Measurements from ENCODE around the gene KLK12.

Gene KLK12

DNA sequence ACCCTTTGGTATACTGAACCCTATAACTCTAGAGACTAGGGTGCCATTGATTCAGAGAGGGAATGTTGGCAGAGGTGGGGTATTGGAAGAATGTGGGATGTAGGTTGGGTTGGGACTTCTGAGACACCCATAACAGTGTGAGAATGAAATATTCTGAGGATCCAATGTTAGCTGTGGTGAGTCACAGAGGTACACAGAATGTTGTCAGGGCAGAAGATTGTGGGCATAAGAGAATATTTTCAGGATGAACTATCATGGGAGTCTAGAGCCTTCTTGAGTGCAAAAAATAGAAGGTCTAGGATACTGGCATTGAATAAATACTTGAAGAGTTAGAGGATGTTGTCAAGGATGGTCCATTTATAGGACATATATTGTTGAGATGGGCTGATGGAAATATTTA is 21.1 kb upstream of the KLK12 start:
- FAIRE-seq = no peak
- no peak for DNase-seq (ENCODE audit: low spot score)

DNA sequence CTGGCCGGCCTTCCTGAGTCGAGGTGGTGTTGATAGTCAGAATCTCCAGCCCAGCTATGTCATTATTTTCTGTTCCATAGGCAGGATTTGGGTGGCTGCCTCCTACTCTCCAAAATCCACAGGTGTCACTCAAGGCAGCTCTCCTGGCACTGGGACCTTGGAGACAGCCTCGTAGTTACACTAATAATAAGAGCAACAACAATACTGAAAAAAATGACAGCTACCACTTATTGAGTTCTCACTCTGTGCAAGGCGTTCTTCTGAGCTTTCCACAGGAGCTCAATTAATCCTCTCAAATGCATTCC is 12.2 kb upstream of the KLK12 start:
- FAIRE-seq = no peak
- no peak for DNase-seq (ENCODE audit: low spot score)

DNA sequence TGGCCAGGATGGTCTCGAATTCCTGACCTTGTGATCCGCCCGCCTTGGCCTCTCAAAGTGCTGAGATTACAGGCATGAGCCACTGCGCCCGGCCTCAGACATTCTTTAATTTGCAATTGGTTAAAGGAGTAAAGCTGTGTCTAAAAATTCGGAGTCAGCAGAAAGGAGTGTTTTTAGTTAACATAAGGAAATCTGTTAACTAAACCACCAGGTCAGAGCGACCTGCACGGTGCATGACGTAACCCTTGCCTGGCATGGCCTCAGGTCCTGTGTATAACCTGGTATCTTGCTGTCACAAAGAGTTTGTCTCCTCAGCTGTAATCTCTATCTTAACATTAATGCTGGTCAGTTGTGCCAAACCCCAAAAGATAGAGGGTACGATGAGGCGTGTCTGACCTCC is 9.5 kb upstream of the KLK12 start:
- DNase-seq (ENCODE audit: low spot score) (no peak), FAIRE-seq (no peak)

DNA sequence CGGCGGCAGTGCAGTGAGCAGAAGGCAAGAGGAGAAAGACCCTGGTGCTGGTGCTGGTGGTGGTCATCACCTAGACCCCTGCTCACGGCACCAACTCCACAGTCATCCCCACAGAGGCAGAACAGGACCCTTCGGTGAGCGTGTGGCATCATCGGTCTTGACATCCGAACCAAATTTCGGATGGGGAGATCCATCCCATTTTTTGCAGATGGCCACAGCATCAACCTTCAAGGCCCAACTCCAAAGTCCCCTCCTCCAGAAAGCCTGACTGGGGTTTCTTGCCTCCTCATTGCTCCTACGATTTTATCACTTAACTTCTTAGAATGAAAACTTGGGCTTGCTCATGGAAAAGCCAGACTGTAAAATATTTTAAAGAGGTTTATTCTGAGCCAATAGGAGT is 8.7 kb upstream of the KLK12 start:
- FAIRE-seq (no peak), DNase-seq (ENCODE audit: low spot score) (no peak)

DNA sequence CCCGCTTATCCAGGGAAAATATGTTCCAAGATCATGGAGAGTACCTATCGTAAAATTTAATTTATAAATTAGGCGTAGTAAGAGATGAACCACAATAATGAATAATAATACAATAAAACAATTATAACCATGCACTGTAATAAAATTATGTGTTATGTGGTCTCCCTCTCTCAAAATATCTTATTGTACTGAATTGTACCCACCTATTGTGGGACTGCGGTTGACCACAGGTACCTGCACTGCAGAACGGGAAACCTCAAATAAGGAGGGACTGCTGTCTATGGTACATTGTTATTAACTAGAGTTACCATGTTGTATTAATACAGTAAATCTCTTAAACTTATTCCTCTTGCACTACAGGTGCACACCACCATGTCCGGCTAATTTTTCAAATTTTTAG is 5.3 kb upstream of the KLK12 start:
- FAIRE-seq = no peak
- no peak for DNase-seq (ENCODE audit: low spot score)

DNA sequence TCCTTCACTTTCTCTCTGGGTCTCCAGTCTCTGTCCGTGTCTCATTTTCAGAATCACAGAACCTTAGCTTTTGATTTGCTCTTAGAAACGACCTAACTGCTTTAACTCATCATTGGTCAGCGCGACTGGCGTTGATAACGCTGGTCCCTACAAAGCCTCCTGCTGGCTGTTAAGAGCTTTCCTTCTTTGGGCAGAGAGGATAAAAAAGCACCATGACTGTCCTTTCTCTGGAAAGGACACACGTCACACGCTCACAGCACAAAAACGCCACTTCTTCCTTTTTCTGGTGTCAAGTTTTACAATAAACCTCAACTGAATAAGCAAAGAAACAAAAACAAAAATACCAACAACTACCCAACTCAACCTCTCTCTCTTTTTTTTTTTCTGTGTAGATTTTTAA is 1.7 kb upstream of the KLK12 start:
- no peak for FAIRE-seq
- DNase-seq (ENCODE audit: low spot score) = no peak

DNA sequence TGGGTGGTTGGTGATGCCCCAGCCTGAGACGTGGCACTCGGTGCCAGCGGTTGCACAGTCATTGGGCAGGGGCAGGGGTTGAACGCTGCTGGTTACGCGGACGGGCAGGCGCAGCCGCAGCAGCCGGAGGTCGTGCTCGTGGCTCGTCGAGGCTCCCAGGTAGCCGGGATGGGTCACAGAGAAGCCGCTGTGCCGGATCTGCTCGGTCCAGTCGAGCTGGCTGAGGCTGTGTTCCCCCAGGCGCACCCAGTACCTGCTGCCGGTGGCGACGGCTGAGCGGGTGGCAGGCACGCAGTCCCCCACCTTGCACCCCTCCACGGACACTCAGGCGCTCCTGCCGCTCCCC is 2.9 kb downstream of the KLK12 start:
- FAIRE-seq = no peak
- DNase-seq (ENCODE audit: low spot score) = no peak

DNA sequence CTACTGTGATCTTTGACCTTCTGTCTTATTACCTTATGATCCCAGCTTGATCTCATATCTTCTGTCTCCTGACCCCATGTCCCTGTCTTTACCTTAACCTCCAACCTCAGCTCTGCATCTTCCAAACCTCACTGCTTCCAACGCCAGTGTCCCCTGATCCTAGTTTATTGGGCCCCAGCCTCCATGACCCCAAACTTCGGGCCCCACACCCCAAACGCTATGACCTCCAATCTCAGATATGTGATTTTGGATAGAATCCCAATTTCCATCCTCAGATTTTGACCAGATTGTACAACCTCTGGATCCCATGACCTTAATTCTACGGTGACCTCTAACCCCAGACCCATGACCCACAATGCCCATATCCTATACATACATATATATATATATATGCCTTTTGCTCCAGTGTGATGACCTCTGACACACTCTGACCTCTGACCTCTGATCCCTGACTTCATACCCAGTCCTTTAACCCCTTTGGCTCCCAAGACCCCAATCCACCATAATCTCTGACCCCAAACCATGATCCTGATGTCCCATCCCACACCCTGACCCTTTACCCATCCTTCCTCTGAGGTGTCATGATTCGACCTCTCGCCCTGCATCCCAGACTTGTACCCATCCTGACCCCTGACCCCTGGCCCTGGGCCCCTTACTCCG is 3.5 kb downstream of the KLK12 start:
- DNase-seq (ENCODE audit: low spot score) = no peak
- no peak for FAIRE-seq

DNA sequence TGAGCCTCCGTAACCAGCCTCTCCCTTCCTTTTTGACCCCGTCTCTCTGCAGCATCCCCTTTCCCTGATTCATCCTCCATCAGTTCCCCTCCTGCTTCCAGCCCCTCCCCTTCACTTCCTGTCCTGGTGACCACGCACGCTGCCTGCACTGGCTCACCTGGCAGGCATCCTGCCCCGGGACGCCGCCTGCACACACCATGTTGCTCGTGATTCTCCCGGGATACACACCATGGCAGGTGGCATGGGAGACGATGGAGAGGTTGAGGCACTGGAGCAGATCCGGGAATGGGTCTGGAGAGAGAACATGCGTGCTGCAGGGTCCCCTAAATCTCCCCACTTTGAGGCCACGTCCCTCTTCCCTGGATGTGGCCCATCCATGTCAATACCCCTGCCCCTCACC is 4.2 kb downstream of the KLK12 start:
- DNase-seq (ENCODE audit: low spot score) = peak; percentile 26
- peak; percentile 71 for FAIRE-seq

DNA sequence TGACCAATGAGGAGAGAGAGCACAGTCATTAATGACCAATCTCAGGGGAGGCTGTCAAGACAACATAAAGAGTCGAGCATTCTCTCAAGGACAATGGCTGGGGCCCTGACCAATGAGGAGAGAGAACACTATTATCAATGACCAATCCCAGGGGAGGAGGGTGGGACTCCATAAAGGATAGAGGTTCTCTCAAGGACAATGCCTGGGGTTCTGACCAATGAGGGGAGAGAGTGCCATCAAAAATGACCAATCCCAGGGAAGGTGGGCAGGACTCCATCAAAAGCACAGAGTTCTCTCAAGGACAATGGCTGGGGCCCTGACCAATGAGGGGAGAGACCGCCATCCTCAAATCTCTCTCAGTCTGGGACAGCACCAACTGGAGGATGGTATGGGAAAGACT is 5.1 kb downstream of the KLK12 start:
- FAIRE-seq (no peak), DNase-seq (ENCODE audit: low spot score) (no peak)

DNA sequence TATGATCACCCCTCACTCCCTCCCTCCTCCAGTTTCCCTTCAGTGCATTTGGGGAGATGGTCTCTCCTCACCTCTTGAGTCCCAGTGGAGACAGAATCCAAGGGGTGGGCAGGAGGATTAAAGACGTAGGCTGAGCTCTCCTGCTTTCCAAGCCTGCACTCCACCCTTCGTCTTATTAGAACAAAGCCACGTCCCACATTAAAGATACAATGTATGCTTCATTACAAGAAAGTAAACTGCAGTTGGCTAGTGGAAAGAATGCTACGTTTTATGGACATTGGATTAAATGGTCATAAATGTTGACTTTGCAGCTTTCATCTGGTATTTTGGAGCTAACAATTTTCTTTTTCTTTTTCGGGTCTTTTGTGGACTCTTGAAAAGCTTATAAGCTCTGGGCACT is 6.9 kb downstream of the KLK12 start:
- FAIRE-seq = no peak
- DNase-seq (ENCODE audit: low spot score) = no peak

DNA sequence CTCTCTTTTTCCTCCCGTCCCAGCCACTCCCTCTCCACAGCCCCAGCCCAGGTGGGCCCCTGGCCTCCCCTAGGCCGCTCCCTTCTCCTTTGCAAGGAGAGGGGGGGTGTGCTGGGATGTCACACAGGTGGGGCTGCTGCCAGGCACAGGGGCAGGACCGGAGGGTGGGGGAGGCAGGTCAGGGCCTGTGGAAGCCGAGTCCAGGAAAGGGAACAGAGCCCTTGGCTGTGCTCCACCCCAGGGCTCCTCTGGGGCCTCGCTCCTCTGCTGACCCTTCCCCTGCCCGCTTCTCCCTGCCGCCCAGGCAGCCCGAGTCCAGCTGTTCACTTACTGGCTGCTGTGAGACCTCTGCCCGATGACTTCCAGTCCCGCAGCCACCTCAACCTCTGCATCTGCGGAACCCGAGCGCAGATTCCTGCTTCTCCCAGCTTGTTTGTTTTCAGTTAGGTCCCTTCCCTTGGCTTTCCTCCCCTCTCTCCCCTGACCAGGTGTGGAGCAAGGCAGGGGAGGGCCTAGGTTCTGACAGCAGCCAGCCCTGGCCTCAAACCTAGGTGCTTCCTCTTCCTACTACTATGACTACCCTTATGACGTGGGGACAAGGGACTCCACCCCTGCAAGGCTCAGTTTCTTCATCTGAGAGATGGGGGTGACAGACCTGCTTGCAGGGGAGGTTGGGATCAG is 7.5 kb downstream of the KLK12 start:
- DNase-seq (ENCODE audit: low spot score) (no peak), FAIRE-seq (no peak)

DNA sequence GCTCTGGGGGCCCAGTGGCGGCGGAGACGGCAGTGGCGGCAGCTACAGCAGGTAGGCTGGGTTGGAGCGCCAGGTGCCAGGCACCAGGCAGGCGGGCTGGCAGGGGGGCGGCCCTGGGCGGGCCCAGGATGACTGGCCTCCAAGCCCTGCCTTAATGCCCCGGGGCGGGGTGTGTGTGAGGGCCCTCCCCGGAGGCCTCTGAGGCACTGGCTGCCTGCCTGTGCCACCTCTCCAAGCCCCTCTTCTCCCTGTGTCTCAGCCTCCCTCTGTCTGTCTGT is 8.3 kb downstream of the KLK12 start, which contains the start of gene KLK11:
Gene KLK11, minus strand, starts transcription at position 63 of the 278 bp plus-strand sequence. CDS start 985 bp downstream, outside the sequence.
- DNase-seq (ENCODE audit: low spot score) (no peak), FAIRE-seq (no peak)

DNA sequence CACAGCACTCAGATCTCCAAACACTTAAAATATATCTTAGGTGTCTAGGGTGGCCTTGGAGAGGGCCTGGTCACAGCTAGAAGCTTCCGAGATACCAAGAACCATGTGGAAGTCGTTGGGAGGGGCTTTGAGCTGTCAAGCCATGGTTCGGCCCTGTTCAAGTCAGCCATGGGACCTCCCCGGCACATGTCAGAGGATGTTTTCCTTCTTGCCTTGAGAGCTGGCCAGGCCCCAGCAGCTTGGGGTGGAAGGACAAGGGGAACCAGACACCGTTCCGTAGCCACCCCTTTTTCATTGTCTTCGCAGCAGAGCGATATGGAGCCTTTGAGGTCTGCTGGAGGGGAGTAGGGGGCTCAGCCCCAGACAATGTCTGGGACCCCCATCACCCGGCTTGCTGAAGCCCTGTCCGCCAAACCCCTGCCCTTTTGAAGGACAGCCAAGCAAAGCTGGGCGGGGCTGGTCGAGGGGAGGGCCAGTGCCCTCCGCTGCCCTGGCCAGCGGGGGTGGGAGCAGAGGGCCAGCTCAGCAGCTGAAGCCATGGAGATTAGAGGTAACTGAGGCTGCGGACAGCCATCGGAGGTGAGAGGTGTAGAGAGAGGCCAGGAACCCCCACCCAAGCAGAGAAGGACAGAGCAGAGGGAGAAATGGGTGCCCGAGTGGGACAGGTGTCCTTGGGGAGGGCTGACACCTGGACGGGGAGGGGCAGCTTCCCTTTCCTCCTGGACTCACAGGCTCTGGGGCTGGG is 8.8 kb downstream of the KLK12 start:
- no peak for FAIRE-seq

DNA sequence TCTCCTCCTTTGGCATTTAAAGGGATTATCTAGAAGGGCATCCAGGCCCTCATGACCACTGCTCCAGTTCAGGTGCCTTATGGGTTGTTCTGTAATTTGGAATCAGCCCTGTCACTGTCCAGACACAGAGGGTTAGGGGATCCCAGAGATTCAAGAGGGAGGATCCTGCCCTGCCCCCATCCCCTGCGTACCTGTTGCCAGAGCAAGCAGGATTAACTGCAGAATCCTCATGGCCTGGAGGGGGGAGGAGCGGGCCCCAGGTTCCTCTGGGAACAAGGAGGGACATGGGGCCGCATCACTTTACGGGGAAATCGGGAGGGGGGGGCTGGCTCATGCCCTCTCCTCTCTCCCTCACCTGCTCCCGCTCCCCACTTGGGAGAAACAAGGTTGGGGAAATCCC is 9.4 kb downstream of the KLK12 start:
- DNase-seq (ENCODE audit: low spot score) (no peak), FAIRE-seq (no peak)

More for the DNA sequence above, 8.8 kb downstream of the KLK12 start:
- DNase-seq (ENCODE audit: low spot score) = no peak

DNA sequence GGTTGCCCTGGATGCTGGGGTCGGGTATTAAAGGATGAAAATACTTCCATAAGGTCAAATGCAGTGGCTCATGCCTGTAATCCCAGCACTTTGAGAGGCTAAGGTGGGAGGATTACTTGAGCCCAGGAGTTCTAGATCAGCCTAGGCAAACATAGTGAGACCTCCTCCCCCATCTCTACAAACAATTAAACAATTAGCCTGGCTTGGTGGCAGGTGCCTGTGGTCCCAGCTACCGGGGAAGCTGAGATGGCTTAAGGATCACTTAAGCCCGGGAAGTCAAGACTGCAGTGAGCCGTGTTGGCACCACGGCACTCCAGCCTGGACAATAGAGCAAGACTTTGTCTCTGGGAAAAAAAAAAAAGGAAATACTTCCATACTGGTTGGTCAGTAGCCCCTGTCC is 9.9 kb downstream of the KLK12 start:
- no peak for FAIRE-seq
- no peak for DNase-seq (ENCODE audit: low spot score)

DNA sequence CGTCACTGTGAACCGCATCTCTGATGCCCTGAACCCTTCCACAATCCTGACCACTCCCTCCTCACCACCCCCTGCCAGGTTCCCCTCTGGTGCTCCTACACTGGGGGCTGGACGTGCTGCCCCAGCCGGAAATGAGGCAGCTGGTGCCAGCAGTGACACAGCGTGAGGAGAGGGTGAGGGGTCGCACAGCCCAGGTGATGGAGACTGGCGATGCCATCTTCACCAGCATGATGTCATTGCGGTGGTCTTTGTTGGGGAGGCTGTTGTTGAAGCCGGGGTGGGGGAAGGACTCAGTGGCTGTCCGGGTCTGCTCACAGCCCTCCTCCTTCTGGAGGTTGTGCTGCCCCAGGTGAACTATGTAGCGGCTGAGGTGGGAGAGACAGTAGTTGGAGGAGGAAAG is 10.9 kb downstream of the KLK12 start:
- FAIRE-seq (no peak), DNase-seq (ENCODE audit: low spot score) (no peak)

DNA sequence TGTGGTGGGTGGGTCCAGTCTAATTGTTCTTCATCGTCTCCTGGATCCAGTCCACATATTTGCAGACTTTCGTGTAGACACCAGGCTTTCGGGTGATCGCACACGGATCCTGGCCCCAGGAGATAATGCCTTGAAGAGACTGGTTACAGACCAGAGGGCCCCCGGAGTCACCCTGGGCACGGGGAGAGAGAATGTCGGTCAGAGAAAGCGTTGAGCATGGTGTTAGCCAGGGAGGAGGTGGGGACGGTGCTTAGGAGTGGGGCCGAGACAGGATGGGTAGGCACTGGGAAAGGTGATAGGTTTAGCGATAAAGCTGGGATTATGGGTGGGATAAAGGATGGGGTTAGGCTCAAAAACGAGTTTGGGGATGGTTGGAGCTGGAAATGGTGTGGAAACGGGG is 12.3 kb downstream of the KLK12 start:
- DNase-seq (ENCODE audit: low spot score) = no peak

DNA sequence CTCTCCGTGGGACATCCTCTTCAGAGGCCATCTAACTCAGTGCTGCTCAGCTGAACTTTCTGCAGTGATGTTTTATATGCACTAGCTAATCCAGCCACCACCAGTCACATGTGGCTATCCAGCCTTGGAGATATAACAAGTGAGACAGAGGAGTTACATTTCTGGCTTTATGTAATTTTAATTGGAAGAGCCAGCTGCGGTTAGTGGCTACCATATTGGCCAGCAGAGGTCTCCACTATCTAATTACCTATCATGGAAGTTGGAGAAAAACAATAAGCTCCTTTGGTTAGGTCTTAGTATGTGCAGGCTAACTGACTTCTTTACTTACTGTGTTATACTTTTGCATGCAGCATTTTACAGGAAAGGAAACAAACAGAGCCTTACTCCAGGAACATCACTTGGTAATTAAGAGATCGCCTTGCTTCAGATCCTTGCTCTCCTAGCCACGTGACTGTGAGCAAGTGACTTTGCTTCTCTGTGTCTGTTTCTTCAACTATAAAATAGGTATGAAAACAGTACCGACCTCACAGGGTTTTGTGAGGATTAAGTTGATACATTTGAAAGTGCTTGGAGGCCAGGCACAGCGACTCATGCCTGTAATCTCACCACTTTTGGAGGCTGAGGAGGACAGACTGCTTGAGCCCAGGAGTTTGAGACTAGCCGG is 13.7 kb downstream of the KLK12 start:
- no peak for FAIRE-seq
- no peak for DNase-seq (ENCODE audit: low spot score)

More for the DNA sequence above, 12.3 kb downstream of the KLK12 start:
- no peak for FAIRE-seq

DNA sequence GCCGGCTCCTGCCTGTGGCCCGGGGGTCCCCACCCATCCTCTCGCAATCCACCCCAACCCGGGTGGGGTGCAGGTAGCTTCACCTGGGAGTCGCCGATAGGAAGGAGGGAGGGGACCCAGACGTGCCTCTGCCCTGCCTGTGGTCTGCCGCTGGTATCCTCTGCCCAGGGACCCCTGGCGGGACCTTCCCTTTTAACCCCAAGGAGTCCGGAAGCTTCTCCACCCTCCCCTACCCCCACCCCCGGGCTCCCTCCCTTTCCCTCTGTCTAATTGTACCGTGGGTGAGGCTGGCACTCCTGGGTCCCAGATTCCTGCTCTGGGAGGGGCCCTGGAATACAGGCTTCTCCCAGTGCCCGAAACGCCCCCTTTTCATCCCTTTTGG is 15.3 kb downstream of the KLK12 start, which contains the start of gene KLK10:
Gene KLK10, minus strand, starts transcription at position 166 of the 382 bp plus-strand sequence. CDS start 579 bp downstream, outside the sequence.
- DNase-seq (ENCODE audit: low spot score) = no peak
- no peak for FAIRE-seq

DNA sequence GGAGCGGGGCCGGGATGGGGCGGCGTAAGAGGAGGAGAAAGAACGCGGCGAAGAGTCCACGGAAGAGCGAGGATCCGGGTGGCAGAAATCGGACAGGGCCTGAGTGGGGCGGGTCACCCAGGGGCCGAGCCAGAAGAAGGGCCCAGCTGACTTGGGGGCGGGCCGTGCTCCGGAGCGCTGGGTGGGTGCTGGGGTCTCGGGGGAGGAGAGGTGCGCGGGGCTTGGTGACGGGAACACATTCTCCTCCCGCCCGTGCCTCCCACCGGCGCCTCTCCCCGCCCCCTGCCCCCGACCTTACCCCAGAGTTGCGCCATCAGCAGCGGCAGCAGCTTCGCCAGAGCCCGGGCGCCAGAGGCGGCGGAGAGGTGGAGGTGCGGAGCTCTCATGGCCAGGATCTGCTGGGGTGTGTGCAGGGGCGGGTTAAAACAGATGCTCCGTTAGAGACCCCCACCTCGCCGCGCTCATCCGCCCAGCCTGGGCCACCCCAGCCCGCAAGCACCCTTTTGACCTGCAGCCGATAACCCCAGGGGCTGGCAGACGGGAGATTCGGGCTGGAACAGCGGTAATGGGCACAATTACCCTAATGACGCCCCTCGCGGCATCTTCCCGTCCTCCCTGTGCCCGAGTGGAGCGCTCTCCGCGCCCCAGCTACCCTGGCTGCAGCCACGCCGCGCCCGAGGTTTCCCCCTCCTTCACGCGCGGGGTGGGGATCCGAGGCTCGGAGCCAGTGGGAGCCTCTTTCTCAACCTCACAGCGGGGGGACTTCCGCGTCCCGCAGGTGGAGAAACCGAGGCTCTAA is 15.9 kb downstream of the KLK12 start:
- no peak for FAIRE-seq
- no peak for DNase-seq (ENCODE audit: low spot score)
